Mucosa of descending colon (tissue), 3 donors: Measurements from ENCODE around the gene HS3ST3A1. TPM values are rescaled to one million over a fixed set of nuclear protein-coding genes. Genes with fewer than 3 reads are reported as not detected.
"Not testable (repeated sequence)": the region's sequence is repeated elsewhere in the genome, so short reads cannot be mapped to it uniquely, and the experiment has no call there.

Experiments used
- ATAC-seq: fragments of 200-7000 bp; cut with Tn5 transposase; one replicate; pipeline ENCODE4 v1.9.1; 2020; ENCODE audit warnings: mild to moderate bottlenecking, moderate library complexity
- DNase-seq, 3 donors: peaks; one replicate each; pipeline ENCODE4 v3.0.0-alpha.2; 2020
- H3K36me3 ChIP-seq: fragments of 200-600 bp; one replicate; pipeline ENCODE4 v1.8.0; 2021; ENCODE audit warnings: low read depth, mild to moderate bottlenecking
- H3K4me1 ChIP-seq: fragments of 200-600 bp; one replicate; pipeline ENCODE4 v1.8.0; 2021; ENCODE audit warnings: low read depth, mild to moderate bottlenecking
- H3K4me3 ChIP-seq: fragments of 200-600 bp; one replicate; pipeline ENCODE4 v1.8.0; 2021; ENCODE audit warnings: mild to moderate bottlenecking
- H3K9me3 ChIP-seq: fragments of 200-600 bp; one replicate; pipeline ENCODE4 v1.8.0; 2021; ENCODE audit warnings: mild to moderate bottlenecking
- intact Hi-C, 2 donors: fragments of 100-400 bp; cut with DNase I in 1 of 2; cut with micrococcal nuclease in 1 of 2; formaldehyde crosslinking; loops; one replicate each; pipeline versions ENCODE4 v1.11.0 to v1.11.1; 2022; cut with DNase I, micrococcal nuclease
- total RNA-seq, 3 donors: library from RNA; stranded (reverse); fragmentation: NEBNext Ultra II Directional in 2 of 3; extraction: Animal tissue kit (Norgen Biotek cat#: 25700) in 2 of 3; gene quantifications; one replicate each; pipeline versions ENCODE4 v1.2.1 to v1.2.4, GENCODE V29; 2021 to 2023
- TF ChIP-seq, protein P1 (sequence below): fragments of 200-600 bp; IDR thresholded peaks from one replicate; pipeline ENCODE4 v1.8.0; 2022; ENCODE audit warnings: antibody characterized with exemption, mild to moderate bottlenecking
- donor health status: DM: no; HTN: no; CAD: no; lungs with moderate emphysema.
- donor health status: DM: no; HTN: no; CAD: no.
- donor health status: DM: no; HTN: yes; CAD: no.

The HS3ST3A1 gene
- total RNA-seq, 3 donors from 2014 or later = 0.65 to 1.2 TPM; not detected in 1

DNA sequence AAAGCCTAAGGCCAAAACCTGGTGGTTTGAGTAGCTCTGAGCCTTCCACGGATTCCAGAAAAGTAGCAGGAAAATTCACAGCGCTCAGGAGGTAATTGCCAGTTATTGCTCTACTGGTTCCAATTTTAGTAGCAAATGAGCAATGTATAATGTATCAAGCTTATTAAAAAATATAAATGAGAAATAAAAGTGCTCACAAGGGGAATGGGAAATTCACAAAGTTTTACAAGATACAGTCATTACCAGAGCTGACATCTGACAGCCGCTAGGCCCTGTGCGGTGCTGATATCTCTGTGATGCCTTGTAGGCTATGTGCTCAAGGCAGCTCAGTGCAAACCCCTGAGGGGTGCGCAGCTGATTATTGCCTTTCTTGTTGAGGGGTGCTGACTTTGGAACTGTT is 47.5 kb downstream of the HS3ST3A1 start:
- ATAC-seq = no peak

DNA sequence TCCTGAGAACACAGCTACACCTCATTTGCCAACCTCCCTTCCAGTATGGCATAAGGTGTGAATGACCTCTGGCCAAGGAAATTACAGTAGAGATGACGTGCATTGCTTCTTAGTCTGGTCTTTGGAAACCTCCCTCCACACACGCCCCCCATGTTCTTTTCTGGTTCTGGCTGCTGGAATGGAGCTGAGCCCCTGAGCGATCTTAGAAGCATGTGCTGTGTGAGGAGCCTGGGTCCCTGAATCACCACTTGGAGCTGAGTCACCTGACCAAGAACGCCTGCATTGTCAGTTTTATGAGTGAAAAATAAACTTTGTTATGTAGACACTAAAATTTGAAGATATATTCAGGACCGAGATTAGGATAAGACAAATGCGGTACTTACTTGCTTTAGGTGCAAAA is 51.4 kb downstream of the HS3ST3A1 start:
- TF ChIP-seq, protein P1, sequence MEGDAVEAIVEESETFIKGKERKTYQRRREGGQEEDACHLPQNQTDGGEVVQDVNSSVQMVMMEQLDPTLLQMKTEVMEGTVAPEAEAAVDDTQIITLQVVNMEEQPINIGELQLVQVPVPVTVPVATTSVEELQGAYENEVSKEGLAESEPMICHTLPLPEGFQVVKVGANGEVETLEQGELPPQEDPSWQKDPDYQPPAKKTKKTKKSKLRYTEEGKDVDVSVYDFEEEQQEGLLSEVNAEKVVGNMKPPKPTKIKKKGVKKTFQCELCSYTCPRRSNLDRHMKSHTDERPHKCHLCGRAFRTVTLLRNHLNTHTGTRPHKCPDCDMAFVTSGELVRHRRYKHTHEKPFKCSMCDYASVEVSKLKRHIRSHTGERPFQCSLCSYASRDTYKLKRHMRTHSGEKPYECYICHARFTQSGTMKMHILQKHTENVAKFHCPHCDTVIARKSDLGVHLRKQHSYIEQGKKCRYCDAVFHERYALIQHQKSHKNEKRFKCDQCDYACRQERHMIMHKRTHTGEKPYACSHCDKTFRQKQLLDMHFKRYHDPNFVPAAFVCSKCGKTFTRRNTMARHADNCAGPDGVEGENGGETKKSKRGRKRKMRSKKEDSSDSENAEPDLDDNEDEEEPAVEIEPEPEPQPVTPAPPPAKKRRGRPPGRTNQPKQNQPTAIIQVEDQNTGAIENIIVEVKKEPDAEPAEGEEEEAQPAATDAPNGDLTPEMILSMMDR = no peak
- Histone ChIP-seq H3K4me1 (no peaks in the 10 kb centered on the region), H3K36me3 (no peaks in the 10 kb centered on the region), H3K9me3 (no peaks in the 10 kb centered on the region), H3K4me3 (no peak overlapping the region)
- ATAC-seq (no peak), DNase-seq (no peak)
- intact Hi-C loops = no loop called here

More for the DNA sequence above, 47.5 kb downstream of the HS3ST3A1 start:
- H3K4me3 ChIP-seq = no peak overlapping the region
- H3K9me3 ChIP-seq = no peaks in the 10 kb centered on the region
- no peak for DNase-seq
- no peaks in the 10 kb centered on the region for H3K4me1 ChIP-seq
- intact Hi-C loops = no loop called here
- TF ChIP-seq, protein P1 = no peak
- H3K36me3 ChIP-seq = no peaks in the 10 kb centered on the region

DNA sequence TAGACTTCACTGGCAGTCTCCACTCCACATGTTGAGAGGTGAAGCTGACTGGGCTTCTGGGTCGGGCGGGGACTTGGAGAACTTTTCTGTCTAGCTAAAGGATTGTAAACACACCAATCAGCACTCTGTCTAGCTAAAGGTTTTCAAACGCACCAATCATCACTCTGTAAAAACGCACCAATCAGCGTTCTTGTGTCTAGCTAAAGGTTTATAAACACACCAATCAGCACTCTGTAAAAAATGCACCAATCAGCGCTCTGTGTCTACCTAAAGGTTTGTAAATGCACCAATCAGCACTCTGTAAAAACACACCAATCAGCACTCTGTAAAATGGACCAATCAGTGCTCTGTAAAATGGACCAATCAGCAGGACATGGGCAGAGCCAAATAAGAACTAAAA is 53.2 kb downstream of the HS3ST3A1 start:
- ATAC-seq, H3K36me3 ChIP-seq, H3K9me3 ChIP-seq, H3K4me1 ChIP-seq, intact Hi-C loops, H3K4me3 ChIP-seq, DNase-seq: not testable (repeated sequence)

DNA sequence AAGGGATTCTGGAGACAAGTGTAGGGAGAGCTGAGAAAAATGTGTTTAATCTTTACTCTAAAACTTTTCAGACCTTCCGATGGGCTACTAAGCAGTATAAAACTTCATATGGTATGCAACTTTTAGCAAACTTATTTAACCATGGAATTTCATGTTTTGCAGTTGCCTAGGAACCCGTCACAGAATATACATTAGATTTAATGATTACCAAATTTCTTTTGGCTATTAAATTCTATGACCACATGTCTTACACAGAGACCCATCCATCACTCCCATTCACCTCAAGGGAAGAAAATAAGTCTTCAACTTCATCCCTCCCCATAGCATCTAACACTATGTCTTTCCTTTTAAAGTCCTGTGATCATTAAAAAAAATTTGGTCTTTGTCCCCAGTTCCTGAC is 54.9 kb downstream of the HS3ST3A1 start:
- TF ChIP-seq, protein P1 = no peak
- no peak for ATAC-seq
- H3K9me3 ChIP-seq = no peaks in the 10 kb centered on the region
- intact Hi-C loops = no loop called here
- no peak for DNase-seq
- H3K4me3 ChIP-seq = no peak overlapping the region
- H3K4me1 ChIP-seq = no peaks in the 10 kb centered on the region
- H3K36me3 ChIP-seq = no peaks in the 10 kb centered on the region

DNA sequence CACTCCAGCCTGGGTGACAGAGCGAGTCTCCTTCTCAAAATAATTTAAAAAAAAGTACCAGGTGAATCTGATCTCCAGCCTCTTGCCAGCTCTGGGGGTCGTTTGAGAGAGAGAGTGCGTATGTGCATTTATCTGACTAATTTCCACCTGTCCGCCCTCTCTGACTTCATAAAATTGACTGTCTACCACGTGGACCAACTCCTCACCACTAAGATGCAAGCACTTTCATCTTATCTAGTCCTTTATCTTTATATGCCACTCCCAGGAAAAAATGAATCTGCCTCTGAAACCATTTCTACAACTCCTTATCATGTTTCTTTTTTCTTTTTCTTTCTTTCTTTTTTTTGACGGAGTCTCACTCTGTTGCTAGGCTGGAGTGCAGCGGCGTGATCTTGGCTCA is 55.8 kb downstream of the HS3ST3A1 start:
- Histone ChIP-seq H3K9me3 (no peaks in the 10 kb centered on the region), H3K4me3 (no peak overlapping the region), H3K4me1 (no peaks in the 10 kb centered on the region), H3K36me3 (no peaks in the 10 kb centered on the region)
- intact Hi-C loops = no loop called here
- no peak for ATAC-seq
- DNase-seq = no peak
- TF ChIP-seq, protein P1 = no peak

DNA sequence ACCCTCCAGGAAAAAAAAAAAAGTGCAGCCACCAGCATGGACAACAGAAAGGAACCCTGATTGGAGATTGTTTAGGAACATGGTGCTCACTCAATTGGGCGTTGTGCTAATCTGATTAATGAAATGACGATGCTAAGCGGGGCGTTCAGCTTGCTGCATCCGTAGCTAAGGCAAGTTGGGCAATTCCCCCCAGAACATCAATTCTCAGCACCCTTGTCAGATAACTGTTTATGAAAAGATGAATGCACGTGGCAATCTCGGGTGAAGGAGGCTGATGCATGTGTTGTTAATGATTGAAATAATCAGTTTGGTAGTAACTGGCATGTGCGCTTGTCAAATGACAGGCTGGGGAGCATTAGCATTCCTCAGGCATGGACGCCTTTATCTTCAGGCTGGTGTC is 57.0 kb downstream of the HS3ST3A1 start:
- Histone ChIP-seq H3K4me1 (no peaks in the 10 kb centered on the region), H3K4me3 (no peak overlapping the region), H3K9me3 (no peaks in the 10 kb centered on the region), H3K36me3 (no peaks in the 10 kb centered on the region)
- DNase-seq (no peak), ATAC-seq (no peak)
- TF ChIP-seq, protein P1 = no peak
- intact Hi-C loops = no loop called here
